Neural progenitor cell (in vitro differentiated cells): Measurements from ENCODE around the gene RNF186. TPM values are rescaled to one million over a fixed set of nuclear protein-coding genes. Genes with fewer than 3 reads are reported as not detected.
A peak's percentile ranks its signal among the peaks of the same experiment; 100 is the strongest.

Source experiments
- DNase-seq: peaks from one replicate; pipeline ENCODE4 v3.0.0-alpha.2; 2016; ENCODE audit warnings: low spot score
- H2AFZ ChIP-seq: fragments of 200-600 bp; sonication (generic); replicated peaks from 2 replicates; pipeline ENCODE4 v1.6.1; 2016; ENCODE audit warnings: antibody characterized with exemption
- H3F3A ChIP-seq: fragments of 200-600 bp; sonication (generic); 2 replicates; pipeline ENCODE4 v1.6.1; 2016; ENCODE audit warnings: antibody characterized with exemption, low read depth
- H3K27ac ChIP-seq: fragments of 200-600 bp; sonication (generic); 2 replicates; pipeline ENCODE4 v1.5.1; 2016; ENCODE audit warnings: mild to moderate bottlenecking
- H3K27me3 ChIP-seq: fragments of 200-600 bp; sonication (generic); 2 replicates; pipeline ENCODE4 v1.6.1; 2016; ENCODE audit warnings: mild to moderate bottlenecking, moderate library complexity
- H3K36me3 ChIP-seq: fragments of 200-600 bp; sonication (generic); 2 replicates; pipeline ENCODE4 v1.5.1; 2016
- H3K4me1 ChIP-seq: fragments of 200-600 bp; sonication (generic); 2 replicates; pipeline ENCODE4 v1.6.1; 2016; ENCODE audit warnings: mixed run types
- H3K4me2 ChIP-seq: fragments of 200-600 bp; sonication (generic); 2 replicates; pipeline ENCODE4 v1.6.1; 2016
- H3K4me3 ChIP-seq: fragments of 200-600 bp; sonication (generic); 2 replicates; pipeline ENCODE4 v1.5.1; 2016
- H3K79me2 ChIP-seq: fragments of 200-600 bp; sonication (generic); 2 replicates; pipeline ENCODE4 v1.6.1; 2016; ENCODE audit warnings: low read depth
- H3K9ac ChIP-seq: fragments of 200-600 bp; sonication (generic); 2 replicates; pipeline ENCODE4 v1.6.1; 2016
- H3K9me3 ChIP-seq: fragments of 200-600 bp; sonication (generic); 2 replicates; pipeline ENCODE4 v1.5.1; 2016; ENCODE audit warnings: low read depth
- H4K20me1 ChIP-seq: fragments of 200-600 bp; sonication (generic); 2 replicates; pipeline ENCODE4 v1.6.1; 2016; ENCODE audit warnings: low read depth
- H3K27ac Mint-ChIP-seq: 3 replicates; pipeline ENCODE4 v1.8.0; 2021; ENCODE audit warnings: mixed read lengths
- H3K27me3 Mint-ChIP-seq: 2 replicates; pipeline ENCODE4 v1.8.0; 2022; ENCODE audit warnings: low read depth, mild to moderate bottlenecking, inconsistent platforms, moderate library complexity, mixed read lengths; ENCODE audit not compliant: insufficient read depth
- H3K36me3 Mint-ChIP-seq: 3 replicates; pipeline ENCODE4 v1.8.0; 2021; ENCODE audit warnings: mixed read lengths
- H3K4me1 Mint-ChIP-seq: 3 replicates; pipeline ENCODE4 v1.8.0; 2021; ENCODE audit warnings: mixed read lengths
- H3K4me3 Mint-ChIP-seq: 3 replicates; pipeline ENCODE4 v1.8.0; 2021; ENCODE audit warnings: mild to moderate bottlenecking, moderate library complexity, mixed read lengths
- H3K9me3 Mint-ChIP-seq: 3 replicates; pipeline ENCODE4 v1.8.0; 2020; ENCODE audit warnings: mixed read lengths
- EZH2 ChIP-seq: fragments of 200-600 bp; sonication (generic); IDR thresholded peaks from 2 replicates; pipeline ENCODE4 v1.6.1; 2017; ENCODE audit warnings: antibody characterized with exemption, mild to moderate bottlenecking, moderate library complexity
- EZH2phosphoT487 ChIP-seq: fragments of 200-600 bp; sonication (generic); IDR thresholded peaks from 2 replicates; pipeline ENCODE4 v1.6.1; 2017; ENCODE audit warnings: antibody characterized with exemption
- total RNA-seq: library from RNA; depleted of rRNA; stranded (reverse); fragments of >200 nt; gene quantifications from 2 replicates; pipeline ENCODE4 v1.2.3, GENCODE V29; 2015; ENCODE audit warnings: low replicate concordance
- TF ChIP-seq, protein P1 (sequence below): fragments of 200-600 bp; sonication (generic); IDR thresholded peaks from 2 replicates; pipeline ENCODE4 v1.5.1; 2017; ENCODE audit warnings: antibody characterized with exemption, mild to moderate bottlenecking

RNF186 gene
- total RNA-seq, 1 donor from 2014 or later, result not detected

DNA sequence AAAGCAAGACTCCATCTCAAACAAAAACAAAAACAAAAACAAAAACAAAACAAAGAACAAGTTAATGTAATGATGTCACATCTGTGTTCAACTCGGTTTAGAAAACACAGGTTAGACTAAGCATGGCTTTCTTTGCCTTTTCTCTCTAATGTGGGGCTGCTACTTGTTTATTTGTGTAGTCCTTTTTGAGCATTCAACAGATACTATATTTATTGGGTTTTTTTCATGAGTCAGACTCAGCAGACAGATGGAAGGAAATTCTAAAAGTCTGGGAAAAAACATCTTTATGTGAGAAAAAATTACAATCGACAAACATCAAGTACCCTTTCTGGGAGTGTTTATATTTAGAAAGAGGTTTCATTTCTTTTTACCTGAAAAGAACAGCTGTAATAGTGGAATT lies 44.8 kb upstream of the RNF186 start:
- H3K27ac Mint-ChIP-seq, result no peak overlapping the region
- Histone ChIP-seq H3K9ac (no peak overlapping the region), H3K27ac (no peak overlapping the region), H3K4me3 (no peak overlapping the region), H3K27me3 (no peaks in the 10 kb centered on the region), H2AFZ (no peak overlapping the region), H4K20me1 (no peaks in the 10 kb centered on the region), H3K4me1 (no peaks in the 10 kb centered on the region), H3K79me2 (no peaks in the 10 kb centered on the region), H3K9me3 (no peaks in the 10 kb centered on the region), H3K4me2 (no peak overlapping the region), H3K36me3 (no peaks in the 10 kb centered on the region), H3F3A (no peaks in the 10 kb centered on the region)
- H3K9me3 Mint-ChIP-seq, result peaks cover 7% of the 10 kb centered on the region
- H3K4me3 Mint-ChIP-seq, result no peak overlapping the region
- no peaks in the 10 kb centered on the region for H3K36me3 Mint-ChIP-seq
- no peak for DNase-seq
- H3K27me3 Mint-ChIP-seq, result peaks cover 11% of the 10 kb centered on the region
- TF ChIP-seq EZH2phosphoT487 (no peak), EZH2 (no peak)
- TF ChIP-seq, protein P1, sequence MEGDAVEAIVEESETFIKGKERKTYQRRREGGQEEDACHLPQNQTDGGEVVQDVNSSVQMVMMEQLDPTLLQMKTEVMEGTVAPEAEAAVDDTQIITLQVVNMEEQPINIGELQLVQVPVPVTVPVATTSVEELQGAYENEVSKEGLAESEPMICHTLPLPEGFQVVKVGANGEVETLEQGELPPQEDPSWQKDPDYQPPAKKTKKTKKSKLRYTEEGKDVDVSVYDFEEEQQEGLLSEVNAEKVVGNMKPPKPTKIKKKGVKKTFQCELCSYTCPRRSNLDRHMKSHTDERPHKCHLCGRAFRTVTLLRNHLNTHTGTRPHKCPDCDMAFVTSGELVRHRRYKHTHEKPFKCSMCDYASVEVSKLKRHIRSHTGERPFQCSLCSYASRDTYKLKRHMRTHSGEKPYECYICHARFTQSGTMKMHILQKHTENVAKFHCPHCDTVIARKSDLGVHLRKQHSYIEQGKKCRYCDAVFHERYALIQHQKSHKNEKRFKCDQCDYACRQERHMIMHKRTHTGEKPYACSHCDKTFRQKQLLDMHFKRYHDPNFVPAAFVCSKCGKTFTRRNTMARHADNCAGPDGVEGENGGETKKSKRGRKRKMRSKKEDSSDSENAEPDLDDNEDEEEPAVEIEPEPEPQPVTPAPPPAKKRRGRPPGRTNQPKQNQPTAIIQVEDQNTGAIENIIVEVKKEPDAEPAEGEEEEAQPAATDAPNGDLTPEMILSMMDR, result no peak
- no peaks in the 10 kb centered on the region for H3K4me1 Mint-ChIP-seq

DNA sequence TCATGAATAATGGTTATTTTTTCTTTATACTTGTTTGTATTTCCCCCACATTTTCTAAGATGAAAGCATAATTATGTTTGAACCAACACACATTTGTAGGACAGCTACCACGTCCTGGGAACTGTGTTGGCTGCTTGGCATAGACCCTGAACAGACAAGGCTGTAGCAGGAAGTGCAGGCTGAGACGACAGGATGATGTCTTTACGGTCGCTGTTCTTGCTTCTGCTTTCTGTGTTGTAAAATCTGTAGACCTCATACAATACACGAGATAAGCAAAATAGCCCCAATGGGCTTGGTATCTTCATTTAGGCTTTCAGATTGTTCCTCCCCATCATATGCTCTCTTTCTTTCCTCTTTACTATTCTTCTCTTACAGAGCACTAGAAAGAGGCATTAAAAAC lies 43.8 kb upstream of the RNF186 start:
- H4K20me1 ChIP-seq, result no peaks in the 10 kb centered on the region
- Mint-ChIP-seq H3K9me3 (peaks cover 5% of the 10 kb centered on the region), H3K36me3 (no peaks in the 10 kb centered on the region), H3K4me3 (no peak overlapping the region), H3K27me3 (peaks cover 11% of the 10 kb centered on the region), H3K27ac (no peak overlapping the region), H3K4me1 (no peaks in the 10 kb centered on the region)
- H3K4me2 ChIP-seq, result no peak overlapping the region
- no peak for DNase-seq
- H3K27me3 ChIP-seq, result no peaks in the 10 kb centered on the region
- no peak overlapping the region for H3K4me3 ChIP-seq
- H2AFZ ChIP-seq, result no peak overlapping the region
- no peaks in the 10 kb centered on the region for H3K79me2 ChIP-seq
- H3K27ac ChIP-seq, result no peak overlapping the region
- no peaks in the 10 kb centered on the region for H3K9me3 ChIP-seq
- no peaks in the 10 kb centered on the region for H3K36me3 ChIP-seq
- H3K4me1 ChIP-seq, result no peaks in the 10 kb centered on the region
- no peaks in the 10 kb centered on the region for H3F3A ChIP-seq
- no peak overlapping the region for H3K9ac ChIP-seq
- TF ChIP-seq EZH2phosphoT487 (no peak), EZH2 (no peak)
- TF ChIP-seq, protein P1, result no peak

DNA sequence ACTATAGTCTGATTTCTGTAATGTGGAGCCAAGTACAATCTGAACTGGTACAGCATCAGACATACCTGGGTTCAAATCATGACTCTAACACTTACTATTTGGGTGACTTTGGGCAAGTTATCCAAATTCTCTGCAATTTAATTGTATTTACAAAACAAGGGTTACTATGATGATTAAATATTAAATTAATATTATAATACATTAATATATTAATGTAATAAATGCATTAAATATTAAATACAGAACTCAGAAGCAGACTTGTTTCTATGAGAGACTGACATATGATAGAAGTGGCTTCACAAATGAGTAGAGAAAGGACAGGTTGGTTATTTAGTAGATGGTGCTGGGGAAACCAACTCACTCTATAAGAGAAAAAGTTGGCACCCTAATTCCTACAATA lies 39.8 kb upstream of the RNF186 start:
- Histone ChIP-seq H3K9me3 (no peaks in the 10 kb centered on the region), H3K4me1 (no peaks in the 10 kb centered on the region), H3F3A (no peaks in the 10 kb centered on the region), H4K20me1 (no peaks in the 10 kb centered on the region), H2AFZ (peak overlapping the region; percentile 34), H3K27ac (no peak overlapping the region), H3K4me3 (no peak overlapping the region), H3K9ac (no peak overlapping the region), H3K27me3 (no peaks in the 10 kb centered on the region), H3K4me2 (no peak overlapping the region), H3K36me3 (no peaks in the 10 kb centered on the region), H3K79me2 (no peaks in the 10 kb centered on the region)
- H3K27me3 Mint-ChIP-seq, result peaks cover 2% of the 10 kb centered on the region
- H3K9me3 Mint-ChIP-seq, result no peaks in the 10 kb centered on the region
- H3K36me3 Mint-ChIP-seq, result no peaks in the 10 kb centered on the region
- peaks cover 2% of the 10 kb centered on the region for H3K4me1 Mint-ChIP-seq
- H3K27ac Mint-ChIP-seq, result no peak overlapping the region
- no peak overlapping the region for H3K4me3 Mint-ChIP-seq
- TF ChIP-seq EZH2, result no peak
- TF ChIP-seq EZH2phosphoT487, result no peak
- TF ChIP-seq, protein P1, result no peak
- DNase-seq, result no peak
